ENCODE data around the gene SLITRK4.

Gene SLITRK4

DNA sequence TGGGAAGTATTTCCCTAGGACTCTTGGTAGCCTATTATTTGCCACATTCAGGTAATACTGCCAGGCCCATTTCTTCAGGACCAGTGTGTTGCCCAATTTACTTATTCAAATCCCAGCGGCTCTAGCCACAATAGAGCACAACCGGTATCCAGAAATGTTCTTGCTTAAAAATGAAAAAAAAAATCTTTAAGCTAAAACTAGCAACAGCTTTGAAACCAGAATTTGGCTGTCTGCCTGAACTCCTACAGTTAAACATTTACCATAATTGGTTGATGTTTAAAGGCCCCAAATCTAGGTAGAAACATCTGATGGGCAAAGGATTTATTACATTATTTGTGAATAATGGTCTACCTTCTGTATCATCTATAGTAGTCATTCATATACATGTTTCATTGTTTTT lies 930 bp upstream of the SLITRK4 start:
- Histone ChIP-seq H3K9ac (ENCODE audit: low read length) (no peak overlapping the region), H3K27ac (ENCODE audit: low read depth, low read length, poor library complexity, severe bottlenecking) (no peak overlapping the region), H2AFZ (ENCODE audit: low read length) (no peak overlapping the region), H3K4me3 (ENCODE audit: low read depth, low read length, poor library complexity, severe bottlenecking) (no peak overlapping the region), H4K20me1 (ENCODE audit: insufficient read depth, low read length) (no peaks in the 10 kb centered on the region), H3F3A (ENCODE audit: insufficient read depth, low read length) (no peaks in the 10 kb centered on the region), H3K27me3 (ENCODE audit: insufficient read depth, low read length) (no peaks in the 10 kb centered on the region), H3K4me1 (ENCODE audit: insufficient read depth, low read length, severe bottlenecking) (no peaks in the 10 kb centered on the region), H3K9me2 (ENCODE audit: low read depth, low read length) (no peaks in the 10 kb centered on the region), H3K79me2 (ENCODE audit: insufficient read depth, low read length) (no peaks in the 10 kb centered on the region), H3K36me3 (ENCODE audit: insufficient read depth, low read length) (no peaks in the 10 kb centered on the region), H3K4me2 (ENCODE audit: low read length) (no peak overlapping the region), H3K9me3 (ENCODE audit: low read length) (no peaks in the 10 kb centered on the region)
- no peak for TF ChIP-seq CTCF (IDR thresholded peaks at IDR 0.05; ENCODE audit: low read length)
- no peak for TF ChIP-seq EZH2 (IDR thresholded peaks at IDR 0.05; ENCODE audit: borderline replicate concordance, low read length)

DNA sequence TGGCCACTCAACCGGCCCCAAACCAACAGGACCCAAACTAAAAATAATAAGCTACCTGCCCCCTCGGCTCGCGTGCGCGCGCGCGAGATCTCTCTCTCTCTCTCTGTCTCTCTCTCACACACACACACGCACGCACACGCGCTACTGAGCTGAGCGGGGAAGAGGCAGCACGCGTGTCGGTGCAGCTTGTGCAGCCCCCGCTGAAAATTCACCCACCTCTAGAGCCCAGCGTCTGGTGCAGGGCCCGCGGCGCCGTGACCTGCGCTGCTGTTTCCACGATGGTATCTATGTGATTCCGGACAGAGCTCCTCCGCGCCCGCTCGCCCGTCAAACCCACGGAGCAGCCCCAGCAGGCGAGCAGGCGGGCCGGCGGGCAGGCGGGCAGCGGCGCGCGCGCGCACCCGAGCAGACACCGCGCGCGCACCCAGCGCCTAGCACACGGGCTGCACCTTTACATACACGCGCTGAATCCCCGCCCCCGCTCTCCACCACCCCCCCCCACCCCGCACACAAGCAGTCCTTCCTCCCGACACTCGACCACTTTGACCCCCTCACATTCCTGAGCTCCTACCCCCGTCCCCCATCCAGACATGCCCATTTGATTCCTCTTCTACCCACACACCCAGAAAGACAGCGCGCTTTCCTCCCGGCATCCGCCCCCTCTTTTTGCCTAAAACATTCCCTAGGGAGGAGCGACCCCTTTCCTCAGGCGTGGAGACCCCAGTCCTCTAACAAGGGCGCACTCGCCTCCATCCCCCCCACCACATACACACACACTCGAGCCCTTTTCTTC lies 1.0 kb downstream of the SLITRK4 start:
- no peaks in the 10 kb centered on the region for H3K9me3 ChIP-seq (ENCODE audit: low read length)
- H3K27me3 ChIP-seq (ENCODE audit: insufficient read depth, low read length), result no peaks in the 10 kb centered on the region
- no peak overlapping the region for H2AFZ ChIP-seq (ENCODE audit: low read length)
- no peaks in the 10 kb centered on the region for H4K20me1 ChIP-seq (ENCODE audit: insufficient read depth, low read length)
- no peaks in the 10 kb centered on the region for H3K36me3 ChIP-seq (ENCODE audit: insufficient read depth, low read length)
- no peak overlapping the region for H3K4me3 ChIP-seq (ENCODE audit: low read depth, low read length, poor library complexity, severe bottlenecking)
- no peaks in the 10 kb centered on the region for H3K9me2 ChIP-seq (ENCODE audit: low read depth, low read length)
- H3K4me2 ChIP-seq (ENCODE audit: low read length), result no peak overlapping the region
- H3K27ac ChIP-seq (ENCODE audit: low read depth, low read length, poor library complexity, severe bottlenecking), result no peak overlapping the region
- H3F3A ChIP-seq (ENCODE audit: insufficient read depth, low read length), result no peaks in the 10 kb centered on the region
- no peaks in the 10 kb centered on the region for H3K79me2 ChIP-seq (ENCODE audit: insufficient read depth, low read length)
- TF ChIP-seq CTCF (IDR thresholded peaks at IDR 0.05; ENCODE audit: low read length), result no peak
- no peak for TF ChIP-seq EZH2 (IDR thresholded peaks at IDR 0.05; ENCODE audit: borderline replicate concordance, low read length)
- no peak overlapping the region for H3K9ac ChIP-seq (ENCODE audit: low read length)
- H3K4me1 ChIP-seq (ENCODE audit: insufficient read depth, low read length, severe bottlenecking), result no peaks in the 10 kb centered on the region

DNA sequence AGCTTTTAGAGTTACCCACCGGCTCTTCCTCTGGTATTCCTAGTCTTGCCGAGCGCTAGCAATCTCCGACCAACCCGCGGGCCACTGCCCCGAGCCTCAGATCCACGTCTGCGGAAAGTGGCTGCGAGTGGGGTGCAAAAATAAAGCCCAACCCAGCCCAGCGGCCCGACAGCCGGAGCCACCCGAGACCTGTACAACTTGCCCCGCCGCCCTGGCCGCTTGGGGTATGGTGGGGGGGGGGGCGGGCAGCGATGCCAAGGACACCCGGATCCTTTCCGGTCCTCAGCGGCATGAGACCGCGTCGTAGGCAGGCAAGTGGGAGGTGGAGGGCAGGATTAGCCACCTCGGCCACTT lies 1.6 kb downstream of the SLITRK4 start:
- Histone ChIP-seq H3K36me3 (ENCODE audit: insufficient read depth, low read length) (no peaks in the 10 kb centered on the region), H3K9me2 (ENCODE audit: low read depth, low read length) (no peaks in the 10 kb centered on the region), H3K79me2 (ENCODE audit: insufficient read depth, low read length) (no peaks in the 10 kb centered on the region), H3K9me3 (ENCODE audit: low read length) (no peaks in the 10 kb centered on the region), H3K4me2 (ENCODE audit: low read length) (no peak overlapping the region), H3K27ac (ENCODE audit: low read depth, low read length, poor library complexity, severe bottlenecking) (no peak overlapping the region), H4K20me1 (ENCODE audit: insufficient read depth, low read length) (no peaks in the 10 kb centered on the region), H3K27me3 (ENCODE audit: insufficient read depth, low read length) (no peaks in the 10 kb centered on the region), H2AFZ (ENCODE audit: low read length) (no peak overlapping the region), H3K4me1 (ENCODE audit: insufficient read depth, low read length, severe bottlenecking) (no peaks in the 10 kb centered on the region), H3F3A (ENCODE audit: insufficient read depth, low read length) (no peaks in the 10 kb centered on the region), H3K4me3 (ENCODE audit: low read depth, low read length, poor library complexity, severe bottlenecking) (no peak overlapping the region), H3K9ac (ENCODE audit: low read length) (no peak overlapping the region)
- TF ChIP-seq EZH2 (IDR thresholded peaks at IDR 0.05; ENCODE audit: borderline replicate concordance, low read length) (no peak), CTCF (IDR thresholded peaks at IDR 0.05; ENCODE audit: low read length) (no peak)
